Adrenal gland (tissue), 5 donors: ENCODE results near the gene ZNF576.

ENCODE experiments used
- POLR2A ChIP-seq, 2 donors: fragments of 450-650 bp; IDR thresholded peaks; one replicate each; pipeline ENCODE4 v1.6.1; 2017; ENCODE audit warnings: antibody characterized with exemption in 2 of 2, mild to moderate bottlenecking in 2 of 2, moderate library complexity in 1 of 2
- TF ChIP-seq, protein P1 (sequence below), 6 experiments: fragments of 450-650 bp in 4 of 6; fragments of 200-600 bp in 2 of 6; sonication (generic) in 1 of 6; IDR thresholded peaks; 1 replicate in 5 of 6; 2 replicates in 1 of 6; pipeline versions ENCODE4 v1.5.1 to v1.8.0; 2016 to 2021; ENCODE audit warnings: antibody characterized with exemption in 6 of 6, mild to moderate bottlenecking in 2 of 6, moderate library complexity in 1 of 6
- donor health status: DM: no; HTN: no; CAD: no.

DNA sequence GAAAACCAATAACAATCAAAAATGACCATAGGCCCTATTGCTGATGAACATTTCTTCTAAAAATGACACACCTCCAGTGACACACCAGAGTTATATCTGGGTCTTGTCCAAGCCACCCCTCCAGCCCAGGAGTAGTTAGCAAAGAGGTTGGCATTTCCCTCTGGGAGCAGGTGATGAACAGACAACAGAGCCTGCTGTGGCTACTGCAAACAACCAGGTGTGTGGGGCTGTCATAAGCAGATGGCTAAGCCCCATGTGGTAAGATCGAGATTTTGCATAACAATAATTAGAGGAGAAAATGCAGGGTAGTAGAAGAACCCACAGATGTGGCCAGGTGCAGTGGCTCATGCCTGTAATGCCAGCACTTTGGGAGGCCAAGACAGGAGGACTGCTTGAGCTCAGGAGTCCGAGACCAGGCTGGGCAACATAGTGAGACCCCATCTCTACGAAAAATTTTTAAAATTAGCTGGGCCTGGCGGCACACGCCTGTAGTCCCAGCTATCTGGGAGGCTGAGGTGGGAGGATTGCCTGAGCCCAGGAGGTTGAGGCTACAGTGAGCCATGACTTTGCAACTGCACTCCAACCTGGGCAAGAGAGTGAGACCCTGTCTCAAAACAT, 26.1 kb upstream of the ZNF576 start:
- TF ChIP-seq, protein P1, sequence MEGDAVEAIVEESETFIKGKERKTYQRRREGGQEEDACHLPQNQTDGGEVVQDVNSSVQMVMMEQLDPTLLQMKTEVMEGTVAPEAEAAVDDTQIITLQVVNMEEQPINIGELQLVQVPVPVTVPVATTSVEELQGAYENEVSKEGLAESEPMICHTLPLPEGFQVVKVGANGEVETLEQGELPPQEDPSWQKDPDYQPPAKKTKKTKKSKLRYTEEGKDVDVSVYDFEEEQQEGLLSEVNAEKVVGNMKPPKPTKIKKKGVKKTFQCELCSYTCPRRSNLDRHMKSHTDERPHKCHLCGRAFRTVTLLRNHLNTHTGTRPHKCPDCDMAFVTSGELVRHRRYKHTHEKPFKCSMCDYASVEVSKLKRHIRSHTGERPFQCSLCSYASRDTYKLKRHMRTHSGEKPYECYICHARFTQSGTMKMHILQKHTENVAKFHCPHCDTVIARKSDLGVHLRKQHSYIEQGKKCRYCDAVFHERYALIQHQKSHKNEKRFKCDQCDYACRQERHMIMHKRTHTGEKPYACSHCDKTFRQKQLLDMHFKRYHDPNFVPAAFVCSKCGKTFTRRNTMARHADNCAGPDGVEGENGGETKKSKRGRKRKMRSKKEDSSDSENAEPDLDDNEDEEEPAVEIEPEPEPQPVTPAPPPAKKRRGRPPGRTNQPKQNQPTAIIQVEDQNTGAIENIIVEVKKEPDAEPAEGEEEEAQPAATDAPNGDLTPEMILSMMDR (IDR thresholded peaks at IDR 0.05) = no peak
- no peak for TF ChIP-seq POLR2A (IDR thresholded peaks at IDR 0.05)
